ENCODE results near the gene FAM228B.

FAM228B gene

GRCh38 chr2:24210723-24211122 is 87.5 kb downstream of the FAM228B start:
- TF ChIP-seq, protein P1, sequence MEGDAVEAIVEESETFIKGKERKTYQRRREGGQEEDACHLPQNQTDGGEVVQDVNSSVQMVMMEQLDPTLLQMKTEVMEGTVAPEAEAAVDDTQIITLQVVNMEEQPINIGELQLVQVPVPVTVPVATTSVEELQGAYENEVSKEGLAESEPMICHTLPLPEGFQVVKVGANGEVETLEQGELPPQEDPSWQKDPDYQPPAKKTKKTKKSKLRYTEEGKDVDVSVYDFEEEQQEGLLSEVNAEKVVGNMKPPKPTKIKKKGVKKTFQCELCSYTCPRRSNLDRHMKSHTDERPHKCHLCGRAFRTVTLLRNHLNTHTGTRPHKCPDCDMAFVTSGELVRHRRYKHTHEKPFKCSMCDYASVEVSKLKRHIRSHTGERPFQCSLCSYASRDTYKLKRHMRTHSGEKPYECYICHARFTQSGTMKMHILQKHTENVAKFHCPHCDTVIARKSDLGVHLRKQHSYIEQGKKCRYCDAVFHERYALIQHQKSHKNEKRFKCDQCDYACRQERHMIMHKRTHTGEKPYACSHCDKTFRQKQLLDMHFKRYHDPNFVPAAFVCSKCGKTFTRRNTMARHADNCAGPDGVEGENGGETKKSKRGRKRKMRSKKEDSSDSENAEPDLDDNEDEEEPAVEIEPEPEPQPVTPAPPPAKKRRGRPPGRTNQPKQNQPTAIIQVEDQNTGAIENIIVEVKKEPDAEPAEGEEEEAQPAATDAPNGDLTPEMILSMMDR (IDR thresholded peaks at IDR 0.05), result no peak

- TF ChIP-seq, protein P1 (IDR thresholded peaks at IDR 0.05), result no peak
Measured at GRCh38 chr2:24211408-24211807, 88.1 kb downstream of the FAM228B start.

DNA sequence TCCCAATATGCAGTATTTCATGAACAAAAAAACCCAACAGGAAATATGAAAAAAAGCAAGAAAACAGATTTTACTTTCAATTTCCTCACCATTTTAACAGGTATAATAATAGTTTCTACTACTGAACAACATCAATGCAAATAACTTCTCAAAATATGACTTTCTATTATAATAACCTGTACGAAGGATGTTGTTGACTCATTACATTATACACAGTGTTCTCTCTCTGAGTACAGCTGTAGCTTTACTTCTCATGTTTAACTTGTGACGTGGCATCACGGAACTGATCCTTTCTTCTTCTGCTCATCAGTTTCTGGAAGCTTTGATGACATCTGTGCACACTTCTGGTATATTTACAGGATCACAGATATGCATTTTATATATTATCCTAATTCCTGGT is 91.6 kb downstream of the FAM228B start:
- TF ChIP-seq, protein P1 (IDR thresholded peaks at IDR 0.05), result no peak

Measured in LNCAP (cell line).